Brain microvascular endothelial cell (primary cell): ENCODE measurements around the gene CDV3.
A peak's percentile ranks its signal among the peaks of the same experiment; 100 is the strongest.
"Not testable (repeated sequence)": the region's sequence is repeated elsewhere in the genome, so short reads cannot be mapped to it uniquely, and the experiment has no call there.

Experiments
- DNase-seq: peaks from one replicate; pipeline ENCODE4 v3.0.0-alpha.2; 2020
- H3K27ac ChIP-seq: fragments of 250-450 bp; sonication (Bioruptor Pico); 2 replicates; pipeline ENCODE4 v1.5.1; 2020; ENCODE audit warnings: mild to moderate bottlenecking, moderate library complexity
- H3K27me3 ChIP-seq: fragments of 250-450 bp; sonication (Bioruptor Pico); replicated peaks from 2 replicates; pipeline ENCODE4 v1.5.1; 2020; ENCODE audit warnings: mild to moderate bottlenecking
- H3K36me3 ChIP-seq: fragments of 250-450 bp; sonication (Bioruptor Pico); replicated peaks from 2 replicates; pipeline ENCODE4 v1.5.1; 2020; ENCODE audit warnings: mild to moderate bottlenecking
- H3K4me3 ChIP-seq: 2 replicates; pipeline ENCODE4 v1.5.1; 2011; ENCODE audit warnings: low read depth, mild to moderate bottlenecking, control low read depth, low read length, moderate library complexity
- CTCF ChIP-seq: IDR thresholded peaks from 2 replicates; pipeline ENCODE4 v1.5.1; 2011; ENCODE audit warnings: low read depth, mild to moderate bottlenecking, moderate library complexity, low read length, control low read depth, inconsistent platforms; ENCODE audit errors: missing control alignments
- in situ Hi-C: cut with HindIII; loops from 2 replicates; pipeline ENCODE4 v1.10.0; 2017; ENCODE audit warnings: low sequenced_read_pairs, low pct_ligation_motif_present

The CDV3 gene

DNA sequence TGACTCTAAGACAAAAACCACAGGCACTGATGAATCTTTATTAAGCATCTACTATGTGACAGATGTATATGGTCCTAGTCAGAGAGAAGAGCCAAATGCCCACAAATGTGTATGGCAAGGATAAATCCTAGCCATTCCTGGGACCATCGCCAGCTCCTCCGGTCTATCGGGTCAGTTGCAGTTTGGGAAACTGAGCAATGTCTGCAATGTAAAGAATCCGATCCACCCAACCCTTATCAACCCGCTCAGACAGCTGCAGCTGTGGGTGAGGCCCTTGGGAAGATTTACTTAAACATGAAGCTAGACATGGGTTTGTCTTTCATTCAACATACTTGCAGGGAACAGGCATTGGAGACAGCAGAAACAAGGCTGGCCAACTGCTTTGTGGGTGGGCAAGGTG is 40.5 kb upstream of the CDV3 start:
- in situ Hi-C loops = no loop called here
- TF ChIP-seq CTCF = no peak
- Histone ChIP-seq H3K27me3 (no peaks in the 10 kb centered on the region), H3K36me3 (no peaks in the 10 kb centered on the region), H3K27ac (peak overlapping the region; percentile 82), H3K4me3 (no peak overlapping the region)
- peak; percentile 59 for DNase-seq

DNA sequence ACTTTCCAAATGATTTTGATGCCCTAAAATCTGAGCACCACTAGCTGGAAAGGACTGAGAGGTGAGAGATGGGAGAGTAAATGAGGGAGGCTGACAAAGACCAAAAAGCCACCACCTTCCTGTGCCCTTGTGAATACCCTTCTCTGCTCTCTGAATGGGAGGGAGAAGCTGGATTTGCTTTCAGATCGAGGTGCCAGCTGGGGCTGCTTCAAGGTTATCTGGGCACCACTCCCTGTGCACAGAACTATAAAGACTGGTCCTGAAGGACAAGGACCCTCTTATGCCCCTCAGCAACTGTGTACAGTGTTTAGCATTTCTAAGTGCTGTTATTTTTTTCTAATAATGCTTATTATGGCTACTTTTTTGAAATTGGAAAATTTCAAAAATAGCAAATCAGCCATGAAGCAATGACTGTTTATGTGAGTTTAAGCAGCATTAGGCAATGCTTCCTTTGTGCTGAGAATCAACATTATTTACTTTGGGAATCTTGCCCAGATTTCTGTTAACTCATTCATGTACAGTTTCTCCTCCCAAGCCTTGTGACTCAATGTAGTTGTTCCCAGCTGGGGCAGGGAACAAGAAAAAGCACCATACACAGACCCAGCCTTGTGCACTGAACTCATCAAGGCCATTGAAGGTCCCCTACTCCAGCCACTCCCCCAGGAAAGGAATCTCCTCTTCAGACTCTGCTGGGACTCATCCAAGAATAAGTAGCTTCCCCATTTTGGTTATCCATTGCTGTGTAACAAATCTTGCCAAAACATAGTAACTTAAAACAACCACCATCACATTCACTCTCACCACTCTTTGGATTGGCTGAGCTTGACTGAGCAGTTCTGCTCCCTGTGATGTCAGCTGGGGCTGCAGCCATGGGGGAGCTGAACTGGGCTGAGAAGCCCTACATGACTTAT is 37.3 kb upstream of the CDV3 start:
- in situ Hi-C loops = no loop called here
- peak; percentile 83 for DNase-seq
- H3K36me3 ChIP-seq = no peaks in the 10 kb centered on the region
- TF ChIP-seq CTCF = no peak
- H3K27ac ChIP-seq = peak overlapping the region; percentile 68
- H3K4me3 ChIP-seq = no peak overlapping the region
- H3K27me3 ChIP-seq = no peaks in the 10 kb centered on the region

DNA sequence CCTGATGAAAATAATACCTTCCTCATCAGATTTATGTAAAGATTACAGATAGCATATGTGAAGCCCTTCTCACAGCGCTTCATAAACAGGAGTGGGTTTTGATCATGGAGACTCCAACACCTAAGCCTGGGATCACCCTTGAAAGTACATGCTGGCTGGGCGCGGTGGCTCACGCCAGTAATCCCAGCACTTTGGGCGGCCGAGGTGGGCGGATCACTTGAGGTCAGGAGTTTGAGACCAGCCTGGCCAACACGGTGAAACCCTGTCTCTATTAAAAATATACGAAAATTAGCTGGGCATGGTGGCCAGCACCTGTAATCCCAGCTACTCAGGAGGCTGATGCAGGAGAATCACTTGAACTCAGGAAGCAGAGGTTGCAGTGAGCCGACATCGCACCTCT is 36.4 kb upstream of the CDV3 start:
- DNase-seq, H3K27me3 ChIP-seq, H3K36me3 ChIP-seq, H3K4me3 ChIP-seq, in situ Hi-C loops: not testable (repeated sequence)
- peak overlapping the region; percentile 68 for H3K27ac ChIP-seq

DNA sequence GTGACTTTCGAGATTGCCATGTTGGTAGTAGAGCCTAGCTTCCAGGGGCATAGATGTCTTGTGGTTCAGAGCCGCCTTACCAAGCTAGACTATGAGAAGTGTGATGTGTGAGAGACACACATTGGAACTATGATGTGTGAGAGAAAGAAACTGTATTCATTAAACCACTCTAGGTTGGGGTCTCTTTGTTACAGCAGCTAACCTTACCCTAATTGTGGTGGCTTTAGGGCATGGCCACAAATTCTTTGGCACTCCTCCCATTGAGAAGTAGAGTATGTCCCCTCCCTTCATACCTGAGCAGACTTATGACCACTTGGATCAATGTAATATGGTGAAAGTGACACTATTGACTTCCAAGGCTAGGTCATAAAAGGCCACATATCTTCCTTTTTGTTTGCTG is 35.3 kb upstream of the CDV3 start:
- H3K36me3 ChIP-seq = no peaks in the 10 kb centered on the region
- no peak for TF ChIP-seq CTCF
- H3K4me3 ChIP-seq = no peak overlapping the region
- DNase-seq = no peak
- H3K27me3 ChIP-seq = no peaks in the 10 kb centered on the region
- in situ Hi-C loops = no loop called here
- no peak overlapping the region for H3K27ac ChIP-seq

GRCh38 chr3:133540896-133541674 is 32.4 kb upstream of the CDV3 start:
- Histone ChIP-seq H3K4me3 (no peak overlapping the region), H3K36me3 (no peaks in the 10 kb centered on the region), H3K27ac (no peak overlapping the region), H3K27me3 (no peaks in the 10 kb centered on the region)
- in situ Hi-C loops = no loop called here
- TF ChIP-seq CTCF = no peak
- DNase-seq = no peak

GRCh38 chr3:133542871-133543270 is 30.6 kb upstream of the CDV3 start:
- DNase-seq = no peak
- no peak overlapping the region for H3K27ac ChIP-seq
- no peak overlapping the region for H3K4me3 ChIP-seq
- in situ Hi-C loops = no loop called here
- H3K36me3 ChIP-seq = no peaks in the 10 kb centered on the region
- TF ChIP-seq CTCF = no peak
- no peaks in the 10 kb centered on the region for H3K27me3 ChIP-seq

DNA sequence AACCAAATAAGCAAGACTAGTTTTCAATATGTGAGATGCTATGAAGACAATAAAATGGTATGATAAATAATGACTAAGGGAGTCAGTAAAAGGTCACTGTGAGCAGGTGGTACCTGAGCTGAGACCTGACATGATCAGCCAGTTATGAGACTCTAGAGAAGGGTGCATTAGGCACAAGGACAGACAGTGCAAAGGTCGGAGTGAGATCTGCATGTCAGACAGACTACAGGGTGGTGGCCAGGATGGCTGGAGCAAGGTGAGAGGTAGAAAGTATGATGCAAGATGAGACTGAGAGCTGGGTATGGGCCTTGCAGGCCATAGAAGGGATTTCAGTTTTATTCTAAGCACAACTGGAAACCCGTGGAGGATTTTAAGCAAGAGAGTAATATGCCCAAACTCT is 28.5 kb upstream of the CDV3 start:
- in situ Hi-C loops = not testable (repeated sequence)

More for the DNA sequence above, 28.5 kb upstream of the CDV3 start:
- not testable (repeated sequence) for H3K36me3 ChIP-seq, H3K27me3 ChIP-seq, DNase-seq, H3K27ac ChIP-seq, H3K4me3 ChIP-seq
